Measurements from ENCODE around the gene GPR150.
A peak's percentile ranks its signal among the peaks of the same experiment; 100 is the strongest.
"Not testable (repeated sequence)": the region's sequence is repeated elsewhere in the genome, so short reads cannot be mapped to it uniquely, and the experiment has no call there.

Gene GPR150

GRCh38 chr5:95626701-95627100, 6.8 kb downstream of the GPR150 start:
- no peak for DNase-seq

GRCh38 chr5:95627971-95628810, 8.3 kb downstream of the GPR150 start:
- no peak for DNase-seq

- no peak for DNase-seq
Observed at GRCh38 chr5:95628933-95629332, 9.0 kb downstream of the GPR150 start.

GRCh38 chr5:95630394-95630917, 10.6 kb downstream of the GPR150 start:
- no peak for DNase-seq

- DNase-seq = no peak
Observed at GRCh38 chr5:95631255-95631958, 11.5 kb downstream of the GPR150 start.

- DNase-seq = no peak
Observed at GRCh38 chr5:95631991-95632675, 12.2 kb downstream of the GPR150 start.

GRCh38 chr5:95632942-95633341, 13.1 kb downstream of the GPR150 start:
- not testable (repeated sequence) for DNase-seq

GRCh38 chr5:95633671-95634070, 13.8 kb downstream of the GPR150 start:
- no peak for DNase-seq

- DNase-seq = no peak
Observed at GRCh38 chr5:95634081-95634480, 14.2 kb downstream of the GPR150 start.

GRCh38 chr5:95638632-95639031, 18.7 kb downstream of the GPR150 start:
- no peak for DNase-seq

GRCh38 chr5:95641741-95642220, 21.9 kb downstream of the GPR150 start:
- DNase-seq = no peak

- DNase-seq = no peak
Observed at GRCh38 chr5:95643152-95643551, 23.3 kb downstream of the GPR150 start.

GRCh38 chr5:95644351-95645042, 24.6 kb downstream of the GPR150 start:
- DNase-seq = no peak

GRCh38 chr5:95646226-95646568, 26.3 kb downstream of the GPR150 start:
- DNase-seq = not testable (repeated sequence)

- DNase-seq = peak; percentile 84
Observed at GRCh38 chr5:95646569-95647431, 26.9 kb downstream of the GPR150 start, which contains the start of gene RFESD. TSS of gene RFESD (plus strand) at chr5:95646777. CDS start at chr5:95652272, 5,495 bp downstream.

- DNase-seq = no peak
Observed at GRCh38 chr5:95647886-95648860, 28.3 kb downstream of the GPR150 start.

GRCh38 chr5:95649274-95649673, 29.4 kb downstream of the GPR150 start:
- DNase-seq = no peak

GRCh38 chr5:95649842-95650620, 30.1 kb downstream of the GPR150 start:
- DNase-seq = no peak

GRCh38 chr5:95652849-95653248, 33.0 kb downstream of the GPR150 start:
- no peak for DNase-seq

All from cortex of kidney (tissue), 1 donor.